IMR-90 (cell line): Measurements from ENCODE around the gene STRN4. TPM values are rescaled to one million over a fixed set of nuclear protein-coding genes. Genes with fewer than 3 reads are reported as not detected.

Source experiments
- ATAC-seq: fragments of 200-7000 bp; cut with Tn5 transposase; 2 replicates; pipeline ENCODE4 v1.9.1; 2020; ENCODE audit warnings: low read depth, mild to moderate bottlenecking, moderate library complexity
- BruUV-seq: library from RNA; stranded (reverse); fragments of 400-500 nt; replicated peaks from 2 replicates; lab custom pipeline; 2021; lab: Mats Ljungman, UMichigan
- CTCF ChIA-PET: fragments of 300-600 bp; formaldehyde crosslinking; extraction: SDS; loops from one replicate; lab custom pipeline; 2021; ENCODE audit warnings: antibody characterized with exemption; lab: Yijun Ruan, JAX
- POLR2A ChIA-PET: fragments of 300-600 bp; sonication (Branson Sonifier 250); formaldehyde crosslinking; loops from one replicate; lab custom pipeline; 2022; ENCODE audit warnings: antibody characterized with exemption; ENCODE audit not compliant: unreplicated experiment; lab: Charles Lee
- DNase-seq: peaks from one replicate; pipeline ENCODE4 v3.0.0; 2013
- H2AFZ ChIP-seq: replicated peaks from 2 replicates; pipeline ENCODE3; 2013; ENCODE audit warnings: low read length, mild to moderate bottlenecking; ENCODE audit not compliant: poor library complexity
- H2AK5ac ChIP-seq: 2 replicates; pipeline ENCODE4 v1.6.1; 2013; ENCODE audit warnings: low read depth, low read length, inconsistent platforms
- H2AK9ac ChIP-seq: replicated peaks from 2 replicates; pipeline ENCODE3; 2013; ENCODE audit warnings: mild to moderate bottlenecking, low read depth, low read length, moderate library complexity; ENCODE audit not compliant: poor library complexity
- H2BK120ac ChIP-seq: 2 replicates; pipeline ENCODE4 v1.6.1; 2013; ENCODE audit warnings: low read depth, low read length, inconsistent platforms
- H2BK15ac ChIP-seq: 3 replicates; pipeline ENCODE4 v1.6.1; 2013; ENCODE audit warnings: low read depth, low read length, inconsistent platforms
- H2BK20ac ChIP-seq: 2 replicates; pipeline ENCODE4 v1.6.1; 2013; ENCODE audit warnings: low read depth, mild to moderate bottlenecking, inconsistent platforms, low read length, moderate library complexity
- H2BK5ac ChIP-seq: 2 replicates; pipeline ENCODE4 v1.6.1; 2013; ENCODE audit warnings: mild to moderate bottlenecking, low read depth, low read length, inconsistent platforms; ENCODE audit not compliant: poor library complexity, severe bottlenecking
- H3K14ac ChIP-seq: replicated peaks from 2 replicates; pipeline ENCODE4 v1.6.1; 2013; ENCODE audit warnings: low read depth, low read length, inconsistent platforms
- H3K18ac ChIP-seq: 2 replicates; pipeline ENCODE4 v1.6.1; 2013; ENCODE audit warnings: low read depth, low read length, control low read depth
- H3K23ac ChIP-seq: 2 replicates; pipeline ENCODE4 v1.6.1; 2013; ENCODE audit warnings: low read depth, low read length, inconsistent platforms
- H3K27ac ChIP-seq: 2 replicates; pipeline ENCODE4 v1.5.1; 2013; ENCODE audit warnings: mild to moderate bottlenecking, control low read depth, low read length; ENCODE audit not compliant: insufficient read depth
- H3K27me3 ChIP-seq: 2 replicates; pipeline ENCODE4 v1.6.1; 2013; ENCODE audit warnings: low read length; ENCODE audit not compliant: control insufficient read depth, insufficient read depth
- H3K36me3 ChIP-seq: 2 replicates; pipeline ENCODE4 v1.6.1; 2013; ENCODE audit warnings: low read length, mixed read lengths; ENCODE audit not compliant: control insufficient read depth, insufficient read depth
- H3K4ac ChIP-seq: 2 replicates; pipeline ENCODE4 v1.6.1; 2013; ENCODE audit warnings: low read depth, low read length, inconsistent platforms
- H3K4me1 ChIP-seq: 2 replicates; pipeline ENCODE4 v1.6.1; 2013; ENCODE audit warnings: low read length, mixed read lengths; ENCODE audit not compliant: control insufficient read depth, insufficient read depth
- H3K4me2 ChIP-seq: 2 replicates; pipeline ENCODE4 v1.6.1; 2013; ENCODE audit warnings: low read depth, mild to moderate bottlenecking, control low read depth, low read length, moderate library complexity
- H3K4me3 ChIP-seq: 2 replicates; pipeline ENCODE4 v1.5.1; 2013; ENCODE audit warnings: low read depth, mild to moderate bottlenecking, control low read depth, low read length, moderate library complexity; ENCODE audit not compliant: insufficient read depth
- H3K56ac ChIP-seq: 2 replicates; pipeline ENCODE4 v1.6.1; 2013; ENCODE audit warnings: low read length, inconsistent platforms; ENCODE audit not compliant: insufficient read depth; ENCODE audit errors: extremely low read depth
- H3K79me1 ChIP-seq, 2 experiments: 2 replicates each; pipeline ENCODE4 v1.6.1; 2013; ENCODE audit warnings: low read length in 2 of 2, inconsistent platforms in 1 of 2, low read depth in 1 of 2
- H3K9ac ChIP-seq: 2 replicates; pipeline ENCODE4 v1.6.1; 2013; ENCODE audit warnings: low read depth, low read length, control low read depth
- H3K9me1 ChIP-seq: 2 replicates; pipeline ENCODE4 v1.6.1; 2013; ENCODE audit warnings: low read length, inconsistent platforms; ENCODE audit not compliant: insufficient read depth
- H3K9me3 ChIP-seq: 2 replicates; pipeline ENCODE4 v1.6.1; 2013; ENCODE audit warnings: low read length; ENCODE audit not compliant: control insufficient read depth, insufficient read depth
- H4K20me1 ChIP-seq: 2 replicates; pipeline ENCODE4 v1.6.1; 2013; ENCODE audit warnings: low read length, inconsistent platforms; ENCODE audit not compliant: insufficient read depth
- H4K5ac ChIP-seq: 2 replicates; pipeline ENCODE4 v1.6.1; 2013; ENCODE audit warnings: mild to moderate bottlenecking, low read depth, low read length, control low read depth
- H4K8ac ChIP-seq, 2 experiments: 2 replicates each; pipeline ENCODE4 v1.6.1; 2013; ENCODE audit warnings: low read depth in 2 of 2, low read length in 2 of 2, control low read depth in 1 of 2, inconsistent platforms in 1 of 2
- H4K91ac ChIP-seq: 2 replicates; pipeline ENCODE4 v1.6.1; 2013; ENCODE audit warnings: low read depth, low read length, inconsistent platforms; ENCODE audit not compliant: insufficient read depth
- CHD1 ChIP-seq: IDR thresholded peaks from 2 replicates; pipeline ENCODE4 v1.6.1; 2012; ENCODE audit warnings: low read depth, low read length, improper control_type of control experiment
- WGBS, 2 experiments: methylation state at CpG; one replicate each; pipeline versions ENCODE4 v1.1.5 to v1.1.7; 2013; ENCODE audit warnings: missing lambda C conversion rate in 2 of 2; ENCODE audit not compliant: insufficient read length in 1 of 2; ENCODE audit errors: extremely low coverage in 2 of 2; 5-methylcytosine and 5-hydroxymethylcytosine counted together
- dilution Hi-C: fragments of 300-500 bp; cut with HindIII; formaldehyde crosslinking; loops from one replicate; pipeline ENCODE4 v1.14.3; 2018; ENCODE audit warnings: low sequenced_read_pairs; ENCODE audit not compliant: unreplicated experiment
- in situ Hi-C: fragments of 300-500 bp; cut with MboI; formaldehyde crosslinking; loops from 3 replicates; pipeline ENCODE4 v1.14.3; 2019; ENCODE audit warnings: low sequenced_read_pairs, inconsistent platforms, mixed read lengths
- intact Hi-C: fragments of 100-400 bp; cut with micrococcal nuclease; formaldehyde crosslinking; loops from 2 replicates; pipeline ENCODE4 v1.10.0; 2022
- polyA plus RNA-seq, 3 experiments: library from polyadenylated mRNA; depleted of rRNA; stranded (reverse); fragments of >200 nt; gene quantifications; 2 replicates each; pipeline ENCODE4 v1.2.3, GENCODE V29; 2012; ENCODE audit warnings: low replicate concordance in 1 of 3
- total RNA-seq: library from RNA; depleted of rRNA; stranded (reverse); fragments of >200 nt; gene quantifications from 2 replicates; pipeline ENCODE4 v1.2.3, GENCODE V29; 2012

STRN4 gene
- total and polyA plus RNA-seq, 2 of the 4 experiments (the other 2 are of a cell fraction) = 36.7 to 112 TPM

GRCh38 chr19:46791944-46792343 lies 45.7 kb upstream of the STRN4 start:
- Histone ChIP-seq H3K4me2 (no peak overlapping the region), H3K9me1 (peaks cover 15% of the 10 kb centered on the region), H4K91ac (peak overlapping the region; percentile 39; the same call in 1 of the 2 replicates), H3K9ac (no peak overlapping the region), H3K23ac (peak overlapping the region; percentile 67; the same call in 1 of the 2 replicates), H3K4me1 (peaks cover 20% of the 10 kb centered on the region), H2BK5ac (no peak overlapping the region), H3K9me3 (no peaks in the 10 kb centered on the region), H4K5ac (no peak overlapping the region), H3K14ac (peak overlapping the region; percentile 70), H2AFZ (no peak overlapping the region), H3K27ac (no peak overlapping the region), H2BK120ac (peak overlapping the region; percentile 35), H3K36me3 (no peaks in the 10 kb centered on the region), H3K4me3 (no peak overlapping the region), H3K27me3 (no peaks in the 10 kb centered on the region), H3K79me1 (peaks cover 0 to 22% of the 10 kb centered on the region in 2 experiments; a peak in 2 of 4 replicates), H2AK9ac (no peak overlapping the region), H2BK15ac (peak overlapping the region; percentile 30; the same call in 2 of the 3 replicates), H3K18ac (peak overlapping the region; percentile 9; the same call in 1 of the 2 replicates), H2BK20ac (peak overlapping the region; percentile 91), H3K4ac (peak overlapping the region; percentile 68), H4K8ac (peak overlapping the region in 1 of 2 experiments; percentile 29; a peak in 1 of 4 replicates), H3K56ac (no peak overlapping the region), H4K20me1 (peaks cover 8% of the 10 kb centered on the region; the same call in 1 of the 2 replicates), H2AK5ac (peak overlapping the region; percentile 61; the same call in 1 of the 2 replicates)
- 73% methylated on average over 2 of the region's 5 CpGs; no CpG with 5 or more reads in 1 of the 2 experiments for WGBS, 2 experiments
- CTCF ChIA-PET = no interaction called here
- no peak for DNase-seq
- no TSS peak for BruUV-seq
- dilution Hi-C loops = no loop called here
- TF ChIP-seq CHD1 = no peak
- in situ Hi-C loops = no loop called here
- POLR2A ChIA-PET = no interaction called here
- intact Hi-C loops = no loop called here
- ATAC-seq = no peak
